Measurements from ENCODE around the gene TP53AIP1.

TP53AIP1 gene

GRCh38 chr11:128942817-128943427, at the start of gene TP53AIP1:
Gene TP53AIP1, minus strand, starts transcription at chr11:128942871. Its CDS starts 5,053 bp downstream, at chr11:128937818.
- Histone ChIP-seq H3K27me3 (ENCODE audit: insufficient read depth, low read length) (peaks cover 4% of the 10 kb centered on the region; the same call in 1 of the 2 replicates), H3K27ac (ENCODE audit: low read length) (no peak within 1 kb of the TSS), H3K4me3 (ENCODE audit: low read length) (no peak within 1 kb of the TSS), H3K4me1 (ENCODE audit: insufficient read depth, low read length) (no peaks in the 10 kb centered on the region), H3K36me3 (ENCODE audit: insufficient read depth, low read depth, low read length) (no peaks in the 10 kb centered on the region), H3K9me3 (ENCODE audit: insufficient read depth, low read depth, low read length) (no peaks in the 10 kb centered on the region), H3K9ac (ENCODE audit: low read depth, low read length) (no peak within 1 kb of the TSS)

- H3K27ac ChIP-seq (ENCODE audit: low read length): no peak overlapping the region
- H3K27me3 ChIP-seq (ENCODE audit: insufficient read depth, low read length): no peaks in the 10 kb centered on the region
- H3K36me3 ChIP-seq (ENCODE audit: insufficient read depth, low read depth, low read length): peaks cover 7% of the 10 kb centered on the region; the same call in 1 of the 2 replicates
- H3K9ac ChIP-seq (ENCODE audit: low read depth, low read length): no peak overlapping the region
- H3K9me3 ChIP-seq (ENCODE audit: insufficient read depth, low read depth, low read length): no peaks in the 10 kb centered on the region
- H3K4me3 ChIP-seq (ENCODE audit: low read length): no peak overlapping the region
- peaks cover 3% of the 10 kb centered on the region; the same call in 1 of the 2 replicates for H3K4me1 ChIP-seq (ENCODE audit: insufficient read depth, low read length)
Observed at GRCh38 chr11:128988242-128988970, 45.7 kb upstream of the TP53AIP1 start.

- Histone ChIP-seq H3K27me3 (ENCODE audit: insufficient read depth, low read length) (no peaks in the 10 kb centered on the region), H3K9me3 (ENCODE audit: insufficient read depth, low read depth, low read length) (no peaks in the 10 kb centered on the region), H3K9ac (ENCODE audit: low read depth, low read length) (no peak overlapping the region), H3K4me3 (ENCODE audit: low read length) (no peak overlapping the region), H3K4me1 (ENCODE audit: insufficient read depth, low read length) (peaks cover 3% of the 10 kb centered on the region; the same call in 1 of the 2 replicates), H3K27ac (ENCODE audit: low read length) (no peak overlapping the region), H3K36me3 (ENCODE audit: insufficient read depth, low read depth, low read length) (peaks cover 16% of the 10 kb centered on the region; the same call in 1 of the 2 replicates)
Observed at GRCh38 chr11:128985880-128986279, 43.2 kb upstream of the TP53AIP1 start.

DNA sequence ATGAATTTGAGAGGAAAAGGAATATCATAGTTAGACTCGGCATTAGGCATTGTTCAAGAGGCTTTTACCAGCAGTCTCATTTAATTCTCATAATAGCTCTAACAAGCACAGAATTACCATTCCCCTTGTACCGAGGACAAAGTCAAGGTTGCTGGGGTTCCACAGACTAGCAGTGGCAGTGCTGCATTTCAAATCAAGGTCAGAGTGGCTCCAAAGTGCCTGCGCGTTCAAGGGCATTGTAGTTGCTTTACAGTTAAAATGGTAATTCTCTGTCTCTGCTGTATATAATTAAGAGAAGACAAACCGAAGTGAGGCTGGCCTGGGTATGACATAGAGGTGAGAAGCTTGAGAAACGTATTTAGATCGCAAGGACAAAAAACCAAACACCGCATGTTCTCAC, 40.4 kb upstream of the TP53AIP1 start:
- H3K9me3 ChIP-seq (ENCODE audit: insufficient read depth, low read depth, low read length): no peaks in the 10 kb centered on the region
- no peak overlapping the region for H3K9ac ChIP-seq (ENCODE audit: low read depth, low read length)
- no peaks in the 10 kb centered on the region for H3K27me3 ChIP-seq (ENCODE audit: insufficient read depth, low read length)
- no peak overlapping the region for H3K27ac ChIP-seq (ENCODE audit: low read length)
- no peak overlapping the region for H3K4me3 ChIP-seq (ENCODE audit: low read length)
- no peaks in the 10 kb centered on the region for H3K4me1 ChIP-seq (ENCODE audit: insufficient read depth, low read length)
- H3K36me3 ChIP-seq (ENCODE audit: insufficient read depth, low read depth, low read length): peaks cover 21% of the 10 kb centered on the region; the same call in 1 of the 2 replicates

- Histone ChIP-seq H3K4me3 (ENCODE audit: low read length) (no peak overlapping the region), H3K9ac (ENCODE audit: low read depth, low read length) (no peak overlapping the region), H3K36me3 (ENCODE audit: insufficient read depth, low read depth, low read length) (peaks cover 31% of the 10 kb centered on the region), H3K4me1 (ENCODE audit: insufficient read depth, low read length) (no peaks in the 10 kb centered on the region), H3K27me3 (ENCODE audit: insufficient read depth, low read length) (no peaks in the 10 kb centered on the region), H3K9me3 (ENCODE audit: insufficient read depth, low read depth, low read length) (no peaks in the 10 kb centered on the region), H3K27ac (ENCODE audit: low read length) (no peak overlapping the region)
Observed at GRCh38 chr11:128981254-128981653, 38.6 kb upstream of the TP53AIP1 start.

GRCh38 chr11:128970598-128971190, 28.0 kb upstream of the TP53AIP1 start:
- Histone ChIP-seq H3K4me3 (ENCODE audit: low read length) (no peak overlapping the region), H3K27me3 (ENCODE audit: insufficient read depth, low read length) (no peaks in the 10 kb centered on the region), H3K4me1 (ENCODE audit: insufficient read depth, low read length) (no peaks in the 10 kb centered on the region), H3K9ac (ENCODE audit: low read depth, low read length) (no peak overlapping the region), H3K9me3 (ENCODE audit: insufficient read depth, low read depth, low read length) (no peaks in the 10 kb centered on the region), H3K27ac (ENCODE audit: low read length) (no peak overlapping the region), H3K36me3 (ENCODE audit: insufficient read depth, low read depth, low read length) (peaks cover 70% of the 10 kb centered on the region)

DNA sequence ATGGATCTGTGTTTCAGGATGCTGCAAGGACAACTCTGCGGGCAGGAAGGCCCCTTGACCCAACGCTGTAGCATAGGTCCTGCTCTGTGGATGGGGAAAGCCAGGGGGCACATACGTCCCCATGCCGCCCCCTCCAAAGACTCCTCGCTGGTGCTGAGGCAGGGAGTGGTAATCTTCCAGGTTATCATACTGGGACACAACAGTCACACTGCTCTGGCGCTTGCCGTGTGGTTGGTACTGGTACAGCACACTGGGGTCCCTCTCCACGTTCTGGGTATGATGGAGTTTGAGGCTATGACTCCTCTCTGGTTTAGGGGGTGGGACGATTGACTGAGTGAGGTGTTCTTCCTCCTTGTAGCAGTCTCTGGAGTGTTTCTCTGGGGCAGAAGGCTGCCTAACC, 26.2 kb upstream of the TP53AIP1 start:
- Histone ChIP-seq H3K27me3 (ENCODE audit: insufficient read depth, low read length) (no peaks in the 10 kb centered on the region), H3K36me3 (ENCODE audit: insufficient read depth, low read depth, low read length) (peaks cover 57% of the 10 kb centered on the region), H3K9me3 (ENCODE audit: insufficient read depth, low read depth, low read length) (no peaks in the 10 kb centered on the region), H3K4me1 (ENCODE audit: insufficient read depth, low read length) (no peaks in the 10 kb centered on the region), H3K4me3 (ENCODE audit: low read length) (no peak overlapping the region), H3K9ac (ENCODE audit: low read depth, low read length) (no peak overlapping the region), H3K27ac (ENCODE audit: low read length) (no peak overlapping the region)

GRCh38 chr11:128967578-128967977, 24.9 kb upstream of the TP53AIP1 start:
- Histone ChIP-seq H3K4me1 (ENCODE audit: insufficient read depth, low read length) (no peaks in the 10 kb centered on the region), H3K27ac (ENCODE audit: low read length) (no peak overlapping the region), H3K9me3 (ENCODE audit: insufficient read depth, low read depth, low read length) (no peaks in the 10 kb centered on the region), H3K27me3 (ENCODE audit: insufficient read depth, low read length) (no peaks in the 10 kb centered on the region), H3K9ac (ENCODE audit: low read depth, low read length) (no peak overlapping the region), H3K36me3 (ENCODE audit: insufficient read depth, low read depth, low read length) (peaks cover 43% of the 10 kb centered on the region), H3K4me3 (ENCODE audit: low read length) (no peak overlapping the region)

DNA sequence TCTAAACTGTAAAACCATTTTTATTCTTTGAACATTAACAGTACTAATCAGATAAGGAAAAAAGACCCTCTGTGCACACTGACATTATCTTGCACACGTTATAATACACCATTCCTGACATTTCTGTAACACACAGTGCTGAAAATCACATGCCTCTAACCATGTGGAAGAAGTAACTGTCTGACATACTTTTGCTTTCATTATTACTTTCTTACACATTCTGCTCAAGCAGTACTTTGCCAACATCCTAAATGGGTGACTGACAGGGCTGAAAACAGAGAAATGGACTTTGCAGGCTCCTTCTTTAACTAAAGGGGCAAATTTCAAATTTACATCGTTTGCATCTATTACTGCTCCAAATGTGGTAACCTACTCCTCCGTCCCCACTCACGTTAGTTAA, 22.8 kb upstream of the TP53AIP1 start:
- no peak overlapping the region for H3K9ac ChIP-seq (ENCODE audit: low read depth, low read length)
- peaks cover 22% of the 10 kb centered on the region for H3K36me3 ChIP-seq (ENCODE audit: insufficient read depth, low read depth, low read length)
- no peak overlapping the region for H3K27ac ChIP-seq (ENCODE audit: low read length)
- H3K4me1 ChIP-seq (ENCODE audit: insufficient read depth, low read length): no peaks in the 10 kb centered on the region
- no peaks in the 10 kb centered on the region for H3K27me3 ChIP-seq (ENCODE audit: insufficient read depth, low read length)
- H3K9me3 ChIP-seq (ENCODE audit: insufficient read depth, low read depth, low read length): no peaks in the 10 kb centered on the region
- no peak overlapping the region for H3K4me3 ChIP-seq (ENCODE audit: low read length)

- no peak overlapping the region for H3K4me3 ChIP-seq (ENCODE audit: low read length)
- H3K9ac ChIP-seq (ENCODE audit: low read depth, low read length): no peak overlapping the region
- H3K27me3 ChIP-seq (ENCODE audit: insufficient read depth, low read length): no peaks in the 10 kb centered on the region
- H3K4me1 ChIP-seq (ENCODE audit: insufficient read depth, low read length): no peaks in the 10 kb centered on the region
- H3K27ac ChIP-seq (ENCODE audit: low read length): no peak overlapping the region
- H3K9me3 ChIP-seq (ENCODE audit: insufficient read depth, low read depth, low read length): no peaks in the 10 kb centered on the region
- H3K36me3 ChIP-seq (ENCODE audit: insufficient read depth, low read depth, low read length): peaks cover 13% of the 10 kb centered on the region
Observed at GRCh38 chr11:128964463-128964930, 21.8 kb upstream of the TP53AIP1 start.

DNA sequence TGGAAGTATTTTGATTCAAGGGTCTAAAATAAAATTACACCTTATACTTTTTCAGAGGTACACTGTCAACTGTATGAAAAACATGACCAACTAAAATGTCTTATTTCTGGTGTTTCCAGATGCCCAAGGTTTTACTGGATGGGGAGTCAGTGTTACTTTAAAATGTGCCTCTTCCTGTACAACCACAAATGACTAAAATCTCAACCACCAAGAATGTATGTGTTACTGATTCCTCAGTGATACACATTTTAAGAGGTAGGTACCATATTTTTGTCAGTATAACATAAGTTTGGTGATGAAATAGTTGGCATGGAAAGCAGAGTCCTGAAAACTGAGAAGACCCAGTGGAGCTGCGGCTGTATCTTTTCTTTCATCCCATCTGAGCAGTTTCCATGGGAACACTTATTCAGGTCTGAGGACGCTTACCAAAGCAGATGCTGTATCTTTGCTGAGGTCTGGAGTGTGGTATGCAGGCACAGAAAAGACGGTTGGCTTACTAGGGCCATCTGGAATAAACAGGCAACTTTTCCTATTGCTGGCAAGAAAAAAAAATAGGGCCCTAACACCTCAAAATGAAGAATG, 21.2 kb upstream of the TP53AIP1 start:
- no peak overlapping the region for H3K27ac ChIP-seq (ENCODE audit: low read length)
- no peaks in the 10 kb centered on the region for H3K9me3 ChIP-seq (ENCODE audit: insufficient read depth, low read depth, low read length)
- no peaks in the 10 kb centered on the region for H3K27me3 ChIP-seq (ENCODE audit: insufficient read depth, low read length)
- H3K9ac ChIP-seq (ENCODE audit: low read depth, low read length): no peak overlapping the region
- no peak overlapping the region for H3K4me3 ChIP-seq (ENCODE audit: low read length)
- H3K4me1 ChIP-seq (ENCODE audit: insufficient read depth, low read length): no peaks in the 10 kb centered on the region
- H3K36me3 ChIP-seq (ENCODE audit: insufficient read depth, low read depth, low read length): peaks cover 7% of the 10 kb centered on the region; the same call in 1 of the 2 replicates
